GM19099 (cell line): ENCODE results near the gene JAM3.

ENCODE experiments used
- POLR2A ChIP-seq: IDR thresholded peaks from 3 replicates; pipeline ENCODE4 v1.6.1; 2011; ENCODE audit warnings: low read depth; ENCODE audit not compliant: insufficient read length; ENCODE audit errors: extremely low read depth

JAM3 gene

DNA sequence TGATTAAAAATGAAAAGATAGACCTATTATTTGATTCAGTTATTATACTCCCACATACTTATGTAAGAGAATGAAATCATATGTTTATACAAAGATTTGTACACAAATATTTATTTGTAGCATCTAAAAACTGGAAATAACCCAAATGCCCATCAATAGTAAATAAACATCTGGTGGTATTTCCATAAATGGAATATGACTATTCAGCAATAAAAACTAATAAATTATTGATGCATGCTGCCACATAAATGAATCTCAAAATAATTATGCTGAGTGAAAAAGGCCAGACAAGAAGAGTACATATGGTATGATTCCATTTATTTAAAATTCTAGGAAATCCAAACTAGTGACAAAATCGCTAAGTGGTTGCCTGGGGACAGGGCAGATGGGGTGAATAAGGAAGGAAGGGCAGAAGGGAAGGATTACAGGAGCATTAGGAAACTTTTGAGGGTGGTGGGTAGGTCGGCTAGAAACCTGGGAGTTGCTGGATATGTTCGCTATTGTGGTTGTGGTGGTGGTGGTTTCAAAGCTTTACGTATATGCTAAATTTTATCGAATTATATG lies 41.5 kb downstream of the JAM3 start:
- TF ChIP-seq POLR2A, result no peak

DNA sequence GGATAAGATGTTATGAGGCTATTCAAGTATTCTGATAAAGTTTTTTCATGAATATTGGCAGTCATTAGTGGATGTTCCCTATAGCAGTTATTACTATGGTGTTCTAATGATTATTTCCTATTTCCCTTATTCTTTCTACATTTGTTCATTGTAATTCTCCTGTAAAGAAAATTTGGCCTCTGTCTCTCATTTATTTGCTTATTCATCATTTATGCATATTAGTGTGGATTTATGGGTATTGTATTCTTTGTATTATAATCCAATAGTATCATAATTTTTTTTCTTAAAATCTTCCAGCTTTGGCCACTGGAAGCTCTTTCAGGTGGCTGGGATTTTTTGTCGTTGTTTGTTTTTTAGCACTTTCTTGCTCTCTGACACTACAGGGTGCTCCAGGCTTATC lies 47.3 kb downstream of the JAM3 start:
- no peak for TF ChIP-seq POLR2A

DNA sequence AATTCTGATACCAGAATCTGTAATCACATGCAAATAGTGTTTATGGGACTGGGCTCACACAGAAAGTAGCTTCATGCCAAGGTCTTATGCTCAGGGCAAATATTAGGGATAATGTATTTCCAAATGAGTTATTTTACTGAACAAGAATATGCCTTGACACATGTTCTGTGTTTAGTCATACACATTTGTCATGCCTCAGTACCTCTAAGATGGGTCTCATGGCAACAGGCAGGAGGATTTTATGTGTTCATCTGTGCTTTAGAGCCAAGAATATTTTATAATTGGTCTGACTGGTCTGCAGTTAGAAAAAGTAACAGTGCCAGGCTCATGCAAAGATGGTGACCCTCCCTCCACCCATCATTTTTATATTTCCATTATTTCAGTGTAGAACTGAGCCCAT lies 49.1 kb downstream of the JAM3 start:
- TF ChIP-seq POLR2A, result no peak

DNA sequence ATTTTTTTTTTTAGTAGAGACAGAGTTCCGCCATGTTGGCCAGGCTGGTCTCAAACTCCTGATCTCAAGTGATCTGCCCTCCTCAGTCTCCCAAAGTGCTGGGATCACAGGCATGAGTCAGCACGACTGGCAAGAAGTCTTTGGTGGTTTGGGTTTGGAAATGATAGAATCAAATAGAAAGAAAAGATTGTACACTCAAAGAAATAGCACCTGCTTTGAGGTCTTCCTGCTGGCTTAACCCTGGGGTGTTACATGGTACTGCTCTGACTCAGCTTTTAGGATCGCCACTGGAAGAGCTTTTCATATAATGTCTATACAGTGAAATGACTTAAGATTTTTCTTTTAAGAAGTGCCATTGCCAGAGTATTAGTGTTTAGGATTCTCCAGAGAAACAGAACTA lies 50.2 kb downstream of the JAM3 start:
- TF ChIP-seq POLR2A, result no peak

DNA sequence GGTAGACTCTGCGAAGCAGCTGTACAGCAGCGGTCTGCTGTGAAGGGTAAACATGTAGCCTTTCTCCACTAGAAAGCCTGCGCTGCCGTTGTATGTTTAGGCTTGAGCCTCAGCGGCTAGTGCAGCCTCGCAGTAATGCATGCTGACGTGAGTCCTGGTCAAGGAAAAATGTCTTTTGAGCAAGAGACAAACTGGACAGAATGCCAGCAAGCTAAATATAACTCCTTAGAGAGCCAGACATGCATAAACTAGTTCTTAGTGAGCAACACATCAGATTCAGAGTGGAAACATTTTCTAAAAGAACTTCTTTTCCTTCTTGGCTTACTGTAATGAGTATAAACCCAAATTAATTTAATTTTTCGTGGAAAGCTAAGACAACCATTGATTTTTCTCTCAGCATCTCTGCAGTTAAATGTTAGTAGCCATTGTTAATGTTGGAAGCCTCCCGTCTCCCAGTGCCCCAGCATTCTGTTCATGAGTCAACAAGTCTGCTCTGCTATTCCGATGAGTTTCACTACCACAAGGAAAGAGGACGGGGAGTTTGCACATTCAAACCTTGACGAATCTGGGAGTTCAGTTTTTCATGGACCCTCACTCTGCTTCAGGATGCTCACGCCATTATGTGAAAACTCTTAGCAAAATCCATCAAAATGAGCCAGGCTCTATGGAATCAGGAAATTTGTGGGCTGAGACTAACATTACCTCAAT lies 51.4 kb downstream of the JAM3 start:
- TF ChIP-seq POLR2A, result no peak

DNA sequence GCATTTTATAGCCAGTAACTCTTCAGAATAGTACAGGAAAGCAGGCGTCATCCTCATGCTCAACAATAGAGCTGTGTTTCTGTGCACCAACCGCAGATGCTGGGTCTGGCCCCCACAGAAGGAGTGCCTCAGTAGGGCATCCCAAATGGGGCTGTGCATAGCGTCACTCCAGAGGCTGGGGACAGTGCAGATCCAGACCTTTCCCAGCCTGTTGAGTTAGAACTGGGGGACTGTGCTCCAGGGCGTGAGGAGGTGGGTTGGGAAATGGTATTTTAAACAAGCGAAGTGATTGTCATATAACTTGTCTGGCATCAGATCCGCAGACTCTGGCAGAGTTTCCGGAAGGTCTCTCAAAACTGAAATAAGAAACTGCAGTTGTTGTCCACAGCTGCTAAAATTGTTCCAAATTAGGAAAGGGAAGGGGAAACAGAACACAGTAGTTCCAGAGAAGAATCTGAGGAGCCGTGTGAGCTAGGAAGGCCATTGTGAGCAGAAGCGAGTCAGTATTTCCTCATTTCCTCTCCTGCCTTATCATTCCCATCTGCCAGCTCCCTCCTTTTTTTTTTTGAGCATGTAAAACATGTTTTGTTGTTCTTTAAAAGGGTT lies 52.2 kb downstream of the JAM3 start:
- TF ChIP-seq POLR2A, result no peak

DNA sequence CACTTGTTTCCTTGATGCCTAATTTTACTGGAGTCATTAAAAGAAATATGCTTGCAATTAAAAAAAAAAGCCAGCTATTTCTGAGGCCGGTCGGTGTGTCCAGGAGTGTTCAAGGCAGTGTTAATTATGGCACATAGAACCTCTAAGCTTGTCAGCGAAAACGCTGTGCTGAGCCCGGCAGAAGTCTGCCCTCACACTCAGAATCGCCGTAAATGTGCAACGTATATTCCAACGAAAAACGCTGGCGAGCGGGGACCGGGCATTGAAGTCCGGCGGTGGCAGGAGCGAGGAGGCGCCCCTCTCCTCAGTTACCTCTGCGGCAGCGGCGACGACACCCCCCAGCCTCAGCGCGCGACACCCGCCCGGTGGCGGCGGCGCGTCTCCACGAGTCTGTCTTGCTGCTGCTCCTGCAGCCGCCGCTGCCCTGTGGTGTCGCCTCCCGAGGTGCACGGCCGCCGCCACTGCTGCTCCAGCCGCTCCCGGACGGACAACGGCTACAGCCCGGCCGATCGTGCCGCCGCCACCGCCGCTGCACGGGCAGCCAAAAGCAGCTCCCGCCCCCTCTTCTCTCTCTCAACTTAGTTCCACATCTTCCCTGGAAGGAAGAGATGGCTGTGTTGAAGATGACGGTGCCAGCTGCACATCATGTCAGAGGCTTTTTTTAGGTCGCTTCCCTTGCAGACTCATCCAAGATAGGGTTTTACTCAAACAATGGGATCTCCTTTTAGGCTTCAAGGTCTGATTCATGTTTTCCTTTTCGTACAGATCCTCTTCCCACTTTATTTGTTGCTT lies 56.0 kb downstream of the JAM3 start:
- no peak for TF ChIP-seq POLR2A

DNA sequence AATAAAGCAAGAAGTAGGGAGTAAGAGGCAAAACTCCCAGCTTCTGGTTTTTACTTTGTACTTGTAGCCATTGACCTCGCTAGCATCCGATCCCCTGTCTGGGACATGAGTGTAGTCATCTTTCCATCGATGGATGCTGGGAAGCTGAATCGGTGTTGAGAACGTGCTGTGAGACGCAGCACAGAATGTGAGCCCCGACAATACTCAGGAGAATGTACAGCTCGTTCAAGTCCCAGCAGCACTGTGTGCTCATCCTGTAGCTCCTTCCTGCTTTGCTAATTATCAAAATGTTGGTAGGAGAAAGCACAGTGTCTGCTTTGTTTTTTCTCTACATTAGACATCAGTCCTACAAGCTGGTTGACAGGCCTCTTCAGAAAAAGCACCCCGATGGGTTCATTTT lies 56.6 kb downstream of the JAM3 start:
- TF ChIP-seq POLR2A, result no peak

DNA sequence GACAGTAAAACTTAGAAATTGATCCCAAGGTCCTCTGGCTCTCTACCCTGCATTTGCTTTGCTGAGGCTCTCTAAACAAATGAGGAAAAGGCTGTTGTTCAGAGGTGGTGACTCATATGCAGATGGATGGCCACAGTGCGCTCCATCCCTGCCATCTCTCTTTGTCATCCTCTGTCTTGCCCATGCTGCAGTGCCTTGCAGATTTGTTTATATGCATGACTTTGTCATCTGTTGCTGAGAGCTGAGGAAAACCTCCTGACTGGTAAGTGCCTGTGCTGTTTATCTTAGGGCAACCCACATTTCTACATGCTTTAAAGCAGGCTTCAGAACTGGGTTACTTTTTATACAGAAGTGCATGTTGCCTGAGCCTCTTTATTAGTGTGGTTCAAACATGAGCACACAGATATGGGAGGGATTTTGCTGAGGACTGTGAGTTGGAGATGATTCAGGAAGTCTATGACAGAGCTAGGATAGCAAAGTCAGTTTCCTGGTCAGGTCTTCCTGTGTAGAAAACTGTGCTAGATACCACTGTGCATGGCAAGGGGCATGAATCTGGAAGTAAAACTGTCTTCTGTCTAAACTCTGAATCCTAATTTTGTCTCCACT lies 57.4 kb downstream of the JAM3 start:
- TF ChIP-seq POLR2A, result no peak

DNA sequence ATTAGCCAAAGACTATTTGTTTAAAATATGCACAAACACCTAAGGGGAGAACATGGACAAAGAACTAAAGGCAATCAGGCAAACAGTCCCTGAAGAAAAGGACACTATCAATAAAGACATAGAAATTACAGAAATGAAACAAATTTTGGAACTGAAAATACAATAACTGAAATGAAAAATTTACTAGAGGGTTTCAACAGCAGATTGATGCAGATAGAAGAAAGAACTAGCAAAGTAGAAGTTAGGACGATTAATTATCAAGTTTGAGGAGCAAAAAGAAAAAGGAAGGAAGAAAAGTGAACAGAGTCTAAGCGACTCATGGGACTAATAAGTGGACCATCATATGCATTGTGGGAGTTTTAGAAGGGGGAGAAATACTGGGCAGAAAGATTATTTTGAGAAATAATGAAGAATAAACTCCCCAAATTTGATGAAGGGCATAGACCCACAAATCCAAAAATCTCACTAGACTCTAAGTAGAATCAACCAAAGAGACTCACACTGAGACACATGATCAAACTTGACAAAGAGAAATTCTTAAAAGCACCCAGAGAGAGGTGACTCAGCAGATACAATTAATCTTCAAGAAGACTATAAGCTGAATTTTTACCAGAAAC lies 62.9 kb downstream of the JAM3 start:
- TF ChIP-seq POLR2A, result no peak

DNA sequence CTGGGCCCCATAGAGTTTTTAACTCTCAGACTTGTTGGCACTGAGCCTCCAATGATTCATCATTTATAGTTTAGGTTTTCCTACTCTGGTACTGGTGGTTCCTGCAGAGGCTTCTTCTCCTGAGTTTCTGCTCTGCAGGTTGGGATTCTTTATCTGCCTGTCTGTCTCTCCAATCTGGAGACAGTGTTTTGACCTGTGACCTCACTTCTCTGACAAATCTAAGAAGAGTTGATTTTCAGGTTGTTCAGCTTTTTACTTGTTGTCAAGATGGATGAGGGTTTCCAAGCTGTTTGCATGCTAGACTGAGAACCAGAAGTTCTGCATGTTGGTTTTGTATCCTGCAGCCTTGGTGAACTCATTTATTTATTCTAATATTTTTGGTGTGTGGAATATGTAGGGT lies 63.9 kb downstream of the JAM3 start:
- no peak for TF ChIP-seq POLR2A

DNA sequence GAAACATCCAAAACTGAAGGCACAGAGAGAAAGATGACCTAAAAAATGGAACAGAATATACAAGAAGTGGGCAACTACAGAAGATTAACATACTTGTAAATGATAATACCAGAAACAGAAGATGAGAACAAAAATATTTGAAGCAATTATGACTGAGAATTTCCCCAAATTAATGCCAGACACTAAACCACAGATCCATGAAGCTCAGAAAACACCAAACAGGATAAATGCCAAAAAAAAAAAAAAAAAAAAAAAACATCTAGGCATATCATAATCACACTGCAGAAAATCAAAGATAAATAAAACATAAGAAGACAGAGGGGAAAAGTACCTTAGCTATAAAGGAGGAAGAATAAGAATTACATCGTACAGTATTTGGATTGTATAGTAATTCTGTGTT lies 65.3 kb downstream of the JAM3 start:
- TF ChIP-seq POLR2A, result no peak

DNA sequence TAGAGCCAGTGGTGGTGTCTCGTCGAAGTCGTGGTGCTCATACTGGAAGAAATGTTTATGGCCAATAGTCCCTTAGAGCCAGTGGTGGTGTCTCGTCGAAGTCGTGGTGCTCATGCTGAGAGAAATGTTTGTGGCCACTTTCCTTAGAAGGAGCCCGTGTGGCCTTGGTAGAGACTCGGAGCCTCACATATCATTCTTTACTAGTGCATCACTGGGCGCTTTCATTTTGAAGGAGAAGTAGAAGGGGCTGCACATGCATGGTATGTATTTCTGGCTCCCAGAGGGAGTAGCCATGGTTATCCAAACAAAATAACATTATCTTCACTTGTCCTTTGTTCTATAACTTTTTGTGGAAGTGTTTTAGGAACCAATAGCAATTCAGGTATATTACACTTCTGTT lies 69.5 kb downstream of the JAM3 start:
- no peak for TF ChIP-seq POLR2A

DNA sequence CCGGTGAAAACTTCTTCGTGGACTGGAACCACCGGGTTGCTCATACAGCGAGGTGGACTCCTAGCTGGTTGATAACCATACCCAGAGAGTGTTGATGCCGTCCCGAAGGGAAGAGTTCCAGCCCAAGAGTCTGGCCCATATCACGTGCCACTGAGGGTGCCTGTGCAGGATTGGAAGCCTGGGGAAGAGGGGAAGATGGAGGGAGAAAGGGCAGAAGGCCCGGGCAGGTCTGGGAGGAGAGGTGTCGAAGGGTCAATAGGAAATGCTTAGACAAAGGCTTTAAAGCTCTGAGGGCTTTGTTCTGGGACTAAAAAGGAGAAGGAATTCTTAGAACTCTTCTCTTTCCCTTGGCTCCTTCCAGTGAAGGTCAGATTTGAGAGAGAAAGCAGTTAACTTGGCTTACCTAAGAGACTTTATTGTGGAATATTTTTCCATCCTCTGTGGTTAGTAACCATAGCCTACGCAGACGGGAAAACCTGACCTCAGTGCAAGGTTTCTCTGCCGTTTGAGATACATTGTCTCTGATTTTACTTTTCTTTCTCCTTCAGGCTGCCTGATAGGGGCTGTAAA lies 70.5 kb downstream of the JAM3 start:
- TF ChIP-seq POLR2A, result no peak
